Stimulated activated CD8-positive, alpha-beta memory T cell treated with anti-CD3 and anti-CD28 coated beads, Interleukin-7, amount 100 ng/mL, for 4 hours (primary cell): Measurements from ENCODE around the gene TLX2.
A peak's percentile ranks its signal among the peaks of the same experiment; 100 is the strongest.

Experiments used
- DNase-seq, 2 donors: peaks; one replicate each; pipeline ENCODE4 v3.0.0-alpha.2; 2020; ENCODE audit warnings: low read depth in 2 of 2

Gene TLX2

GRCh38 chr2:74496997-74497776 is 17.1 kb upstream of the TLX2 start:
- DNase-seq = no peak

DNA sequence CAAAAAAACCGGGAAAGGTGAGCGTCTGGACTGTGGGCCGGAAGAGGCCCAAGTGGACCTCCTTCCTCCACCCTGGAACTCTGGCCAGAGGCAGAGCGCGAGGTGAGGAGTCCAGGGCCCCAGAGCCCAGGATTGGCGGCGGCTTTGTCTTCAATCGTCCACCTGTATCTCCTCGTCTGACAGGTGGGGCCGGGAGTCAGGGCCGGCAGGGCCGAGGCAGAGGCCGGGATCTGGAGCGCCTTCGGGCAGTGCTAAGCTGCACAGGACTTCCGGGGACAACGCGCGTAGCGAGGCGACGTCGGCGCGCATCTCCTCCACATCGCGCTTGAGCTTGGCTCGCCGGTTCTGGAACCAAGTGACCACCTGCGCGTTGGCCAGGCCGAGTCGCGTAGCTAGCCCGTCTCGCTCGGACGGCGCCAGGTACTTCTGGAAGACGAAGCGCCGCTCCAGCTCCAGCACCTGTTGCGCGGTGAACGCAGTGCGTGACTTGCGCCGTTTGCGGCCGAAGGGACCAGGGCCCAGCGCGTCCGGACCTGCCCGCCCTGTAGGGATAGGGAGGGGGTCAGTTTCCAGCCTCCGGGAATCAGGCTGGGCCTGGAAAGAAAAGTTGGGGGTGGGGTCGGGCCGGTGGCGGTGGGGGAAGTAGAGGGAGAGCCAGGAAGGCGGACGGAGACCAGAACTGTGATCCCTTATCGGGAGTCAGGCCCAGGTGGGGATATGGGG is 16.3 kb upstream of the TLX2 start:
- DNase-seq = no peak

DNA sequence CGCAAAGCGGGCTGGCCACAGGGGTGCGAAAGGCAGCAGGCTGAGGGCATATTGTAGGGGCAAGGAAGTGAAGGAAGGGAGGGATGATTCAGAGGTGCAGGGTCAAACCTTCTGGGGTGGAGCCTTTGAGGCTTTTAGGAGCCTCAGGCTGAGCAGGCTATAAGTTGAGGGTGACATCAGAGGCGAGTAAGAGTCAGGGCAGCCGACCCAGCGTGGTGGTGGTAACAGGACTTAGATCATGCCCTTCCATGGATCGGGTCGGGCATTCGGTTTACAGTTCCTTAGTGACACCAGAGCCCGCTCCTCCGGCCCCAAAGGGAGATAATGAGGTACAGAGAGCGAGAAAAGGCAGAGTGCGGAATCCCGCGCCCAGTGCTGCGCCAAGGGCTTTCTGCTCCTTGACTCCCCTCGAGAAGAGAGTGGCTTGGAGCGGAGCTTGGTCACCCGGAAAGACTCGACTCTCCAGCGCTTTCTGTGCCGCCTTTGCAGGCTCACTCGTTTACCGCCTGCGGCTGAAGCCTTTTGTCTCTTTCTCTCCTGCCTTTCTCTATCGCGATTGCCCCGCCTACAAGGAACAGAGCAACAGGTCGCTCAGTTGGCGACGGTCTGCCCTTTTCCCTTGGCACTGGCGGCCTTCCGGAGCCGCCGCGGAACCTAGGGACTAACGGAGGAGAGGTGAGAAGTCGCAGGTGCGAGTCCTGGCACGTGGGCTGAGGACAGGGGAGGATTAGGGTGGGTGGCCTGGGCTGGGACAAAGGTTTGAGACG is 15.6 kb upstream of the TLX2 start:
- no peak for DNase-seq

DNA sequence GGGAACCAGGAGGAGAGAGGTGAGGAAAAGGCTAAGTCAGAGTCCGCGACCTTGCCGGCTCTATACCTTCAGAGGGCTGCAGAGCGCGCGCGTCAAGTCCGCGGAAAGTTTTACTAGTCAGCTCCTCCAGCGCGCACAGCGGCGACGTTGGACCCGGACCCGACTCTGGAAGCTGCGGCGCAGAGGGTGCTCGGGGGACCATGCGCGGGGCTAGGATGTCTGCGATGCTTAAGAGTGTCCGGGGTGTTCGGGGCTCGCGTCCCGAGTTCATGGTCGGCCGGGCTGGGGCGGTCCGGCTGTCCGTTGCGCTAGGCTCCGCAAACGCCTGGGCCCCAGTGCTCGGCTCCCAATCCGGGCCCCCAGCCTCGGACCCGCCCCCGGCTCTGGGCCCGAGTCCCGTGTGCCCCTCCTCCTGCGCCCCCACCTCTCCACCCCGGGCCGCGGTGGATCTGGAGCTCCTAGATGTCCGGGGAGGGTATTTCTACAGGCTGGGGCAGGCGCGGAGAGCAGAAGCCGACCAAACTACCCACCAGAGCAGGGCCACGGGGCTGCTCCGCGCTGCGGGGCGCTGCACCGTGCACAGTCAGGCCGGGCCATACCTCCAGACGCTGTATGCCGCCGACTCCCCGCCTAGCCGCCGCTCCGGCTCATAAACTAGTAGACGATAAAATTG is 14.8 kb upstream of the TLX2 start, which contains the start of gene LBX2:
TSS of gene LBX2 (minus strand) at position 337 of the 673 bp plus-strand sequence. CDS start at position 271, 66 bp downstream.
- DNase-seq = no peak

DNA sequence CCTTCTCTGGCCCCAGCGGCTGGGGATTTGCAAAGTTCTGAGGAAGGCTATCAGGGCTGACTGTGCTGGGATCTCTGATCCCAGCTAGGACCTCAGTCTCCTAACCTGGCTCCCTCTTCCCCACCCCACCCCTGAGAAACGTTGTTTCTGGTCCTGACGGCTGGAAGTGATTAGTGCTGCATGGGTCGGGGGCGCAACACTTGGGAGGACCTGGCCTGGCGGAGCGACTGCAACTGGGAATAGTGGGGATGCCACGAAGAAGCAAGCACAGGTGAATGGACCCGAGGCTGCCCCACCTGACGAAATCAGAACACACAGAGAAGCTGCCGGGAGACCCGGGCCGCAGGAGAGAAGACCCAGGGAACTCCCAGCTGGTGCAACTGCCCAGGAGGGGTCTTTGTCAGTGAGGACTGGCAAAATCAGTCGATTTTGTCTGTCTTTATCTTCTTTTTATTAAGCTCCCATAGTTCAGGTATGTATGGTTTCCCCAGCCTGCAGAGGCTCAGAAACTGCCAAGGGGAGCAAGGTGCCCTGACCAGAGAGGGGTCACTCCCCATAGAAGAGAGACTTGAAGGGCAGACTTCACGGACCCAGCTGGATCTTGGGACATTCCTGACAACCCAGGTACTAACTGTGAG is 14.2 kb upstream of the TLX2 start:
- DNase-seq = no peak

DNA sequence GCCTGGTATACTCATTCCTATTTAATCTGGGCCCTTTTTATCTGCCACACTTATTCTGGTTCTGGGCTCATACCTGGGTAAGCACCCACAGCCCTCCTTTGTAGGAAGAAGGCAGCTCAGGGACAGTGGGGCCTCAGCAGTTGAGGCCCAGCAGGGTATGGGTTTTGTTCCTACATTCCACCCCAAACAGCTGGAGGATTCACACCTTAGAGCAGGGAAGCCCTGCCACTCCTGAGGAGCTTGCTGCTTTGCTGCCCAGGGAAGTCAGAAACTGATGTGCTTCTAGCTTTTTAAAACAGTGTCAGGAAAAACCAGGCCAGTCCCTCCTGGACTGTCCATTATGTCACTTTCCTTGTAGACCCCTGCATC is 13.7 kb upstream of the TLX2 start:
- no peak for DNase-seq

GRCh38 chr2:74501335-74502071 is 12.7 kb upstream of the TLX2 start:
- no peak for DNase-seq

GRCh38 chr2:74502147-74502719 is 12.0 kb upstream of the TLX2 start:
- DNase-seq = no peak

GRCh38 chr2:74502720-74503505 is 11.3 kb upstream of the TLX2 start:
- peak in 1 of 2 donors; percentile 46 for DNase-seq

GRCh38 chr2:74503506-74504475 is 10.5 kb upstream of the TLX2 start:
- DNase-seq = no peak

DNA sequence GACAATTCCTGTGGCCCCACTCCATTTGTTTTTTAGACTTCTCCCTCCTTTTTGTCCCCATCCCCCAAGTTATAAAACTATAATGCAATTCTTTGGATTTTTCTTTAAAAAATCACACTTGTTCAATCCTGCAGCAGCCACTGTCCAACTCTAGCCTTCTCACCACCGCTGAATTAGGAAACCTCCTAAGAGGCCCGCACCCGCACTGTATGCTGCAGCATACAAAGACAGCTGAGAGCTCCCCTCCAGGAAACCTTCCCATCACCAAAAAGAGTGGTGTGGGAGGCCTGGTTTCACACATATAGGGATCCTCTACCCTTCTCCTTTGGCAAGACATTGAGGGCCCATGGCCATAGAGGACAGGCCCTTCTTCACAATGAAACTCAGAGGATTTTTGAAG is 9.7 kb upstream of the TLX2 start:
- no peak for DNase-seq

DNA sequence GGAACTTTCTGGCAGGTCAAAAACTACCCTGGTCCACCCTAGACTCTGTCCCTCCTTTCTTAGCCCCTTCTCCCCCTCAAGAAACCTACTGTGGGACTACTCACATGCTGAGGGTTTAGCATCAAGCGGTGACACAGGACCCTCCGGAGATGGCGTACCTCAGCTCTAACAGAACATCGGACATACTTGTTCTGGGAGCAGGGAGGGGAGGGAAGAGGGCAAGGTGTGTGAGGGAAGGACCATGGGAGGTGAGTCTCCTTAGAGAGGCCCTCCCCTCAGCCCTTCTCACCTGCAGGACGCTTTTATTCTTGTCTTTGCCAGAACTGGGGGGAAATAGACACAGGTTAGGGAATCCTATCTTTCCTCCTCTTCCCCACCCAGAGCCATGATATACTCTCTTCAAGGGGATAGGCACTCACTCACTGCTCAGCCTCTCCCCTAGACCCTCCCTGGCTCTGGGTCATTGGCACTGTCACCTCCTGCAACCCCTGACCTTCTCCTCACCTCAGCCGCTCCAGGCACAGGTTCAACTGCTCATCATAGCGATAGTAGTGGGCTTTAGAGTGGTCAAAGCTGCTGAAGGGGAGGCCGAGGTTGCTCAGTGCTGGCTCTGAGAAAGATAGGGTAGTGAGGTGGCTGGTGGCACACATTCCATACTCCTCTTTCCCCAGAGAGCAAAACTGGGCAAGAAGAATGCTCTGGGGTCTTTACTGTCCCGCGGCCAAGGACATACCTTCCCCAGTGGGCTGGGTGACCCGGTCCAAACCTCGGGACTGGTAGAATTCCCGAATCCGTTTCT is 8.6 kb upstream of the TLX2 start:
- DNase-seq = no peak

DNA sequence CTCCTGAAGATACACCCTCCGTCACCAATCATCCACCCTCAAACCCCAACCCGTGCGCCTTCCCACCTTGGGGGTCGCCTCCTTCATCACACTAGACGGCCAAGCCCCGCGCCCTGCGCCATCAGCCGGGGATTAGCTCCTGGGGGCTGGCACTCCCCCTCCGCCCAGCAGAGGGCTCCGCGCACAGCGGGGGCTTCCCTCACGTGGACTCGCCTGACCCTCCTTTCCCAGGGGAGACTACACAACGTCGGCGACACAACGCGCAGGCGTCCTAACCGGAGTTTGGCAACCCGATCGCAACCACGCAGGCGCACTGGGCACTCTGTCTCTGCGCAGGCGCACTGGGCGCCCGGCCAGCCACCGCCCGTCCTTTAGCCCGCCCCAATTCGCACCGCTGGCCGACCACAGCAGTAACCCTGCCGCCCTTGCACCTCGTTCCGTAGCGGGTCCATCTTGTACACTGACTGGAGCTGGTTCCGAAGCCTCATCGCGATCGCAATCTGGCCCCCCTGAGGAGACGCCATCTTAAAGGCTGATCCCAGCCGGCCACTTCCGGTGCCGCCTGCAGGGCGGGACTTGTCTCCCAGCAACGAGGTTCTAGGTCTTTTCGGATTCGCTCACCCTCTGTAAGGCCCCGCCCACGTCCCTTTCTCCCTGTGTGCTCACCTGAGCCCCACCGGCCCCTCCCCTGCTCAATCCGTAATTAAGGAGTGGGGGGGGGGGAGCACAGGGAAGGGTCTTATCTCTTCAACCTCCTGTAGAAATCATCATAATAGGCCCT is 6.9 kb upstream of the TLX2 start, which contains the start of gene PCGF1:
TSS of gene PCGF1 (minus strand) at position 551 of the 781 bp plus-strand sequence. CDS start at position 524, 27 bp downstream.
- peak; percentile 98 for DNase-seq

DNA sequence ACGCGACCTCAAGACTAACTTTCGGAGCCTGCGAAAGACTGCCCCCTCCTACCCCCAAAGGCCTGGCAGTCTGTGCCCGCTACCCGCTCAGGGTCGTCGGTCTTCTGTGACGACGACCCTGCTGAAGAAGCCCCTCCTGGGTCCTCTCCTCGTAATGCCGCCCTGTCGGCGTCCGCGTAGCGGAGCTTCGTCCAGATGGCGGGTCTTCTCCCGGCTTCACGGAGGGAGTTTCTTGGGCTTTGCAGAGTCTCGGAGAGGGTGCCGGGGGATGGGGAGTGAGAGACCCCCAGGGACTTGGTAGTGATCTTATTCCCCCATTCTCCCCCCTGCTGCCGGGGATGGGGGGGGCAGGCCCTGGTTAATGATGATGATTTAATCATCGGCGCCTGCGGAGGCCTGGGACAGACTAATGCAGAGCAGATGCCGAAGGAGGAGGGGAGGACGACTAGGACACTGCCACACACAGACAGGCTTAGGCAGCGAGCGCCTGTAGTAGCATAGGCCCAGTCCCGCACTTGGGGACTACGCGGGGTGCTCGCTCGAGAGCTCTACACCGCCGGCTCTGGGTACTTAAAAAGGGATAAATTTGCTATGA is 6.2 kb upstream of the TLX2 start:
- DNase-seq = no peak

- DNase-seq = no peak
These were observed 4.0 kb upstream of the TLX2 start for GRCh38 chr2:74510272-74510671.
